ENCODE results near the gene ZNF28. TPM values are rescaled to one million over a fixed set of nuclear protein-coding genes. Genes with fewer than 3 reads are reported as not detected.
"Not testable (repeated sequence)": the region's sequence is repeated elsewhere in the genome, so short reads cannot be mapped to it uniquely, and the experiment has no call there.

Gene ZNF28
- polyA plus RNA-seq, 3 donors = 19.0 to 23.6 (median 19.7) TPM

GRCh38 chr19:52786464-52787354, 34.7 kb downstream of the ZNF28 start, which contains the start of gene ZNF600:
TSS of gene ZNF600 (minus strand) at chr19:52786791. CDS start at chr19:52778888, 7,903 bp downstream.
- peak; percentile 60 for DNase-seq

- DNase-seq = no peak
Observed at GRCh38 chr19:52786078-52786463, 35.4 kb downstream of the ZNF28 start.

- no peak for DNase-seq
Observed at GRCh38 chr19:52785506-52785905, 35.9 kb downstream of the ZNF28 start.

- DNase-seq = not testable (repeated sequence)
Observed at GRCh38 chr19:52782864-52783263, 38.6 kb downstream of the ZNF28 start.

GRCh38 chr19:52778811-52779210, 42.6 kb downstream of the ZNF28 start:
- no peak for DNase-seq

- DNase-seq = not testable (repeated sequence)
Observed at GRCh38 chr19:52756447-52756846, 65.0 kb downstream of the ZNF28 start.

- DNase-seq = no peak
Observed at GRCh38 chr19:52749780-52750179, 71.7 kb downstream of the ZNF28 start.

GRCh38 chr19:52748336-52748950, 73.0 kb downstream of the ZNF28 start:
- DNase-seq = peak; percentile 39

Other genes with a start within 250 kb of the ZNF28 start
- gene ZNF83, start 183.3 kb downstream of the ZNF28 start, polyA plus RNA-seq (ENCODE audit: insufficient read length in 3 of 3) = 100 to 1,000 TPM in 1 of 3 donors, 10 to 100 TPM in 2; 51.0 to 118 (median 81.5) TPM
- 10 to 100 TPM; 14.8 to 33.3 (median 27.2) TPM for gene ZNF611, start 86.6 kb downstream of the ZNF28 start, polyA plus RNA-seq (ENCODE audit: insufficient read length in 3 of 3)
- gene ZNF600, start 34.8 kb downstream of the ZNF28 start, polyA plus RNA-seq (ENCODE audit: insufficient read length in 3 of 3) = 10 to 100 TPM in 1 of 3 donors, 1 to 10 TPM in 2; 6.4 to 14.7 (median 7.8) TPM
- gene ZNF468, start 36.0 kb upstream of the ZNF28 start, polyA plus RNA-seq (ENCODE audit: insufficient read length in 3 of 3) = 10 to 100 TPM; 31.6 to 51.7 (median 47.3) TPM
- gene ZNF320, start 76.0 kb upstream of the ZNF28 start, polyA plus RNA-seq (ENCODE audit: insufficient read length in 3 of 3) = 10 to 100 TPM; 23.8 to 52.1 (median 45.3) TPM
- 10 to 100 TPM; 11.3 to 20.1 (median 13.6) TPM for gene ZNF888, start 101.8 kb upstream of the ZNF28 start, polyA plus RNA-seq (ENCODE audit: insufficient read length in 3 of 3)
- gene ZNF816, start 141.2 kb upstream of the ZNF28 start, polyA plus RNA-seq (ENCODE audit: insufficient read length in 3 of 3) = 10 to 100 TPM; 14.8 to 18.5 (median 18.2) TPM
- gene ERVV-1, start 192.3 kb upstream of the ZNF28 start, polyA plus RNA-seq (ENCODE audit: insufficient read length in 3 of 3) = under 1 TPM in 2 of 3 donors, not detected in 1; 0.14 to 0.40 TPM
- gene ERVV-2, start 223.1 kb upstream of the ZNF28 start, polyA plus RNA-seq (ENCODE audit: insufficient read length in 3 of 3) = under 1 TPM; 0.09 to 0.31 (median 0.13) TPM

All from renal pelvis (tissue), 4 donors.